Gastroesophageal sphincter (tissue), 3 donors: ENCODE data around the gene PTPN14.

Source experiments
- CTCF ChIP-seq, 4 experiments: fragments of 200-600 bp in 2 of 4; fragments of 450-650 bp in 2 of 4; sonication (generic) in 1 of 4; IDR thresholded peaks; one replicate each; pipeline ENCODE4 v1.5.1; 2017 to 2019; ENCODE audit warnings: antibody characterized with exemption in 4 of 4, mild to moderate bottlenecking in 2 of 4, moderate library complexity in 2 of 4
- POLR2A ChIP-seq, 2 donors: fragments of 450-650 bp; IDR thresholded peaks; one replicate each; pipeline ENCODE4 v1.6.1; 2017; ENCODE audit warnings: antibody characterized with exemption in 2 of 2, mild to moderate bottlenecking in 2 of 2, moderate library complexity in 1 of 2

- no peak for TF ChIP-seq POLR2A (IDR thresholded peaks at IDR 0.05)
- no peak for TF ChIP-seq CTCF (IDR thresholded peaks at IDR 0.05)
Measured at GRCh38 chr1:214581785-214582184, 30.4 kb upstream of the PTPN14 start.
